Heart left ventricle (tissue), 16 donors: ENCODE results near the gene OLIG3. TPM values are rescaled to one million over a fixed set of nuclear protein-coding genes. Genes with fewer than 3 reads are reported as not detected.

Experiments
- ATAC-seq, 4 donors: fragments of 200-7000 bp; cut with Tn5 transposase; one replicate each; pipeline ENCODE4 v1.9.1; 2020 to 2022; ENCODE audit warnings: moderate library complexity in 4 of 4, mild to moderate bottlenecking in 3 of 4, moderate number of reproducible peaks in 1 of 4
- DNase-seq, 5 donors: peaks; one replicate each; pipeline ENCODE4 v3.0.0-alpha.2; 2020
- H3K27ac ChIP-seq, 12 donors: fragments of 200-600 bp; sonication (generic) in 4 of 12; one replicate each; pipeline versions ENCODE4 v1.5.0 to v1.8.0; 2016 to 2022; ENCODE audit warnings: mild to moderate bottlenecking in 2 of 12
- H3K27me3 ChIP-seq, 9 donors: fragments of 200-600 bp; sonication (generic) in 2 of 9; one replicate each; pipeline versions ENCODE4 v1.5.1 to v1.8.0; 2016 to 2022; ENCODE audit warnings: mild to moderate bottlenecking in 3 of 9
- H3K36me3 ChIP-seq, 9 donors: fragments of 200-600 bp; sonication (generic) in 2 of 9; one replicate each; pipeline versions ENCODE4 v1.5.0 to v1.8.0; 2018 to 2022; ENCODE audit warnings: mild to moderate bottlenecking in 2 of 9
- H3K4me1 ChIP-seq, 12 donors: fragments of 200-600 bp; sonication (generic) in 4 of 12; one replicate each; pipeline versions ENCODE4 v1.5.0 to v1.8.0; 2016 to 2022; ENCODE audit warnings: mild to moderate bottlenecking in 3 of 12
- H3K4me3 ChIP-seq, 12 donors: fragments of 200-600 bp; sonication (generic) in 4 of 12; one replicate each; pipeline versions ENCODE4 v1.5.0 to v1.8.0; 2017 to 2022; ENCODE audit warnings: mild to moderate bottlenecking in 9 of 12, moderate library complexity in 4 of 12
- H3K9me3 ChIP-seq, 12 donors: fragments of 200-600 bp; sonication (generic) in 4 of 12; one replicate each; pipeline versions ENCODE4 v1.5.0 to v1.8.0; 2016 to 2022; ENCODE audit warnings: mild to moderate bottlenecking in 1 of 12
- POLR2A ChIP-seq, 2 donors: fragments of 450-650 bp; IDR thresholded peaks; one replicate each; pipeline ENCODE4 v1.6.1; 2017; ENCODE audit warnings: antibody characterized with exemption in 2 of 2, mild to moderate bottlenecking in 2 of 2, moderate library complexity in 2 of 2
- WGBS, 4 donors: extraction: QIAGEN DNeasy Blood & Tissue Kit in 2 of 4; methylation state at CpG; one replicate each; pipeline versions ENCODE4 v1.1.5 to v1.1.7; 2013 to 2018; 5-methylcytosine and 5-hydroxymethylcytosine counted together
- intact Hi-C, 10 donors: fragments of 100-400 bp; cut with DNase I; formaldehyde crosslinking; loops; one replicate each; pipeline versions ENCODE4 v1.11.1 to v1.14.2; 2022
- long read RNA-seq, 3 donors: library from polyadenylated mRNA; unstranded; transcript quantifications; one replicate each; pipeline ENCODE4 v2.0.0, GENCODE V29; 2020 to 2021
- polyA plus RNA-seq, 2 donors: library from polyadenylated mRNA; stranded (reverse); fragments of 200-250 nt; gene quantifications; one replicate each; pipeline ENCODE4 v1.2.3, GENCODE V29; 2013
- total RNA-seq, 9 donors: library from RNA; depleted of rRNA in 2 of 9; stranded (reverse); fragments of >200 nt in 2 of 9; fragmentation: NEBNext Ultra II Directional in 3 of 9; extraction: Animal tissue kit (Norgen Biotek cat#: 25700) in 3 of 9; gene quantifications; one replicate each; pipeline versions ENCODE4 v1.1.0 to v1.2.4, GENCODE V29; 2016 to 2023
- TF ChIP-seq, protein P1 (sequence below), 12 donors: fragments of 200-600 bp; sonication (generic) in 4 of 12; IDR thresholded peaks; one replicate each; pipeline versions ENCODE4 v1.5.0 to v1.8.0; 2018 to 2022; ENCODE audit warnings: antibody characterized with exemption in 12 of 12, mild to moderate bottlenecking in 5 of 12
- donor health status: ischemic (EF 13 %, LVEDD 7.1; RV severe dilation, severe dysfunction).
- donor health status: healthy with polysubstance abuse.
- donor health status: DM: no; HTN: yes; CAD: no.
- donor health status: DM: no; HTN: no; CAD: no.
- donor health status: ischemic (EF 25% LVEDD 6.9; RV normal size, moderate dysfunction).
- donor health status: ischemic (EF 25% LVEDD 5.7; RV mildly dilated, moderate dysfunction).
- donor health status: healthy.
- donor health status: DM: yes; HTN: yes; CAD: no.
- donor health status: ischemic (EF 35%, LVEDD 5.7; RV mildly dilated, moderate dysfunction).
- donor health status: nonischemic (EF 11% LVEDD 7.7; RV severe dilation, severe dysfunction).
- donor health status: DM: yes; HTN: yes; CAD: no.
- donor health status: PGD.
- donor health status: ischemic (EF 29% LVEDD 5.4; RV normal size, mild dysfunction).
- donor health status: nonischemic (EF 23%, LVEDD 6.1; RV moderate dilation, normal function).

The OLIG3 gene
- total RNA-seq (not detected), polyA plus RNA-seq (not detected)
- long read RNA-seq, donor 1: 0 reads
- long read RNA-seq, donor 2: 0 reads
- long read RNA-seq, donor 3: 0 reads

GRCh38 chr6:137494281-137494987, at the start of gene OLIG3:
TSS of gene OLIG3 (minus strand) at chr6:137494394. CDS start at chr6:137494170, 224 bp downstream.
- Histone ChIP-seq H3K4me3 (peak within 1 kb of the TSS in 4 of 12 donors; percentile 10 to 32 (median 19)), H3K27me3 (peaks cover 71 to 100% (median 99%) of the 10 kb centered on the region in 9 donors)

DNA sequence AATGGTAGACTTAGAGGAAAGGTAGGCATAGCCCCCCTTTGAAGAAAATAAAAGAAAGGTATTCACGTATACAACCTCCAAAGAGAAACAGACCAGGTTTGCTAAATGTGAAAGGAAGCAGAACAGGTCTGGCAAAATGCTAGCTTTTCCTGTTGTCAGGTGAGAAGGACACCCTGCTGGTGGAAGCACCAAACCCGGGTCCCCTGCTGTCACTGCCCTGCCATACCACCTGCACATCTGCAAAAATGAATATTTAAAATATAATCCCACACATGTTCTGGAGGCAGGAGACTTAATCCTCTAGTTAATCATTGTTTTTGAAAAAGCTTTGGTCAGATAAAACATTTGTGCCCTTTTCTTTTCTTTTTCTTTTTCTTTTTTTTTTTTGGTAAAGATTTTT, 48.9 kb upstream of the OLIG3 start:
- Histone ChIP-seq H3K27ac (no peak overlapping the region), H3K36me3 (no peaks in the 10 kb centered on the region), H3K4me1 (no peaks in the 10 kb centered on the region), H3K4me3 (no peak overlapping the region), H3K27me3 (peaks cover 0 to 34% (median 0%) of the 10 kb centered on the region in 9 donors), H3K9me3 (no peaks in the 10 kb centered on the region)
- intact Hi-C loops: no loop called here
- WGBS, 4 donors: 19 to 31% (median 27%) methylated on average over 2 of the region's 2 CpGs
- TF ChIP-seq, protein P1, sequence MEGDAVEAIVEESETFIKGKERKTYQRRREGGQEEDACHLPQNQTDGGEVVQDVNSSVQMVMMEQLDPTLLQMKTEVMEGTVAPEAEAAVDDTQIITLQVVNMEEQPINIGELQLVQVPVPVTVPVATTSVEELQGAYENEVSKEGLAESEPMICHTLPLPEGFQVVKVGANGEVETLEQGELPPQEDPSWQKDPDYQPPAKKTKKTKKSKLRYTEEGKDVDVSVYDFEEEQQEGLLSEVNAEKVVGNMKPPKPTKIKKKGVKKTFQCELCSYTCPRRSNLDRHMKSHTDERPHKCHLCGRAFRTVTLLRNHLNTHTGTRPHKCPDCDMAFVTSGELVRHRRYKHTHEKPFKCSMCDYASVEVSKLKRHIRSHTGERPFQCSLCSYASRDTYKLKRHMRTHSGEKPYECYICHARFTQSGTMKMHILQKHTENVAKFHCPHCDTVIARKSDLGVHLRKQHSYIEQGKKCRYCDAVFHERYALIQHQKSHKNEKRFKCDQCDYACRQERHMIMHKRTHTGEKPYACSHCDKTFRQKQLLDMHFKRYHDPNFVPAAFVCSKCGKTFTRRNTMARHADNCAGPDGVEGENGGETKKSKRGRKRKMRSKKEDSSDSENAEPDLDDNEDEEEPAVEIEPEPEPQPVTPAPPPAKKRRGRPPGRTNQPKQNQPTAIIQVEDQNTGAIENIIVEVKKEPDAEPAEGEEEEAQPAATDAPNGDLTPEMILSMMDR (IDR thresholded peaks at IDR 0.05): no peak
- TF ChIP-seq POLR2A (IDR thresholded peaks at IDR 0.05): no peak
- no peak for ATAC-seq
- DNase-seq: no peak

More at GRCh38 chr6:137494281-137494987, at the start of gene OLIG3:
- 5 to 9% (median 8%) methylated on average over 23 of the region's 23 CpGs for whole genome bisulfite sequencing, 4 donors
- intact Hi-C loops: no loop called here
- Histone ChIP-seq H3K4me1 (peaks cover 0 to 54% (median 13%) of the 10 kb centered on the region in 12 donors), H3K36me3 (no peaks in the 10 kb centered on the region), H3K9me3 (no peaks in the 10 kb centered on the region), H3K27ac (no peak within 1 kb of the TSS)
- TF ChIP-seq, protein P1 (IDR thresholded peaks at IDR 0.05): no peak
- no peak for TF ChIP-seq POLR2A (IDR thresholded peaks at IDR 0.05)
- ATAC-seq (no peak), DNase-seq (no peak)

GRCh38 chr6:137542713-137543112, 48.5 kb upstream of the OLIG3 start:
- intact Hi-C loops: no loop called here
- 38 to 49% (median 43%) methylated on average over 1 of the region's 1 CpG for WGBS, 4 donors

GRCh38 chr6:137541534-137542063, 47.4 kb upstream of the OLIG3 start:
- H3K36me3 ChIP-seq: no peaks in the 10 kb centered on the region
- TF ChIP-seq, protein P1 (IDR thresholded peaks at IDR 0.05): no peak
- TF ChIP-seq POLR2A (IDR thresholded peaks at IDR 0.05): no peak
- no peaks in the 10 kb centered on the region for H3K9me3 ChIP-seq
- DNase-seq (no peak), ATAC-seq (no peak)
- H3K4me3 ChIP-seq: no peak overlapping the region
- peaks cover 0 to 38% (median 0%) of the 10 kb centered on the region in 9 donors for H3K27me3 ChIP-seq
- 72 to 83% (median 78%) methylated on average over 4 of the region's 4 CpGs for WGBS, 4 donors
- H3K4me1 ChIP-seq: no peaks in the 10 kb centered on the region
- H3K27ac ChIP-seq: no peak overlapping the region
- intact Hi-C loops: no loop called here

More at GRCh38 chr6:137542713-137543112, 48.5 kb upstream of the OLIG3 start:
- DNase-seq: no peak
- Histone ChIP-seq H3K27me3 (peaks cover 0 to 38% (median 0%) of the 10 kb centered on the region in 9 donors), H3K9me3 (no peaks in the 10 kb centered on the region), H3K27ac (no peak overlapping the region), H3K4me1 (no peaks in the 10 kb centered on the region), H3K36me3 (no peaks in the 10 kb centered on the region), H3K4me3 (no peak overlapping the region)
- ATAC-seq: no peak
- TF ChIP-seq, protein P1 (IDR thresholded peaks at IDR 0.05): no peak
- no peak for TF ChIP-seq POLR2A (IDR thresholded peaks at IDR 0.05)
